PFSK-1 (cell line): ENCODE results near the gene INHBB.

Source experiments
- POLR2AphosphoS5 ChIP-seq: IDR thresholded peaks from 2 replicates; pipeline ENCODE4 v1.6.1; 2012; ENCODE audit warnings: low read depth, mild to moderate bottlenecking, control low read depth, low read length, moderate library complexity
- TAF1 ChIP-seq: IDR thresholded peaks from 2 replicates; pipeline ENCODE4 v1.6.1; 2012; ENCODE audit warnings: low read length, control low read depth, borderline replicate concordance; ENCODE audit not compliant: insufficient read depth
- TF ChIP-seq, protein P1 (sequence below), 2 experiments: IDR thresholded peaks; 2 replicates each; pipeline versions ENCODE4 v1.6.1 to v1.8.0; 2011 to 2012; ENCODE audit warnings: low read depth in 2 of 2, low read length in 2 of 2, control low read depth in 1 of 2, inconsistent platforms in 1 of 2, mild to moderate bottlenecking in 1 of 2, moderate library complexity in 1 of 2; ENCODE audit not compliant: insufficient read depth in 1 of 2

DNA sequence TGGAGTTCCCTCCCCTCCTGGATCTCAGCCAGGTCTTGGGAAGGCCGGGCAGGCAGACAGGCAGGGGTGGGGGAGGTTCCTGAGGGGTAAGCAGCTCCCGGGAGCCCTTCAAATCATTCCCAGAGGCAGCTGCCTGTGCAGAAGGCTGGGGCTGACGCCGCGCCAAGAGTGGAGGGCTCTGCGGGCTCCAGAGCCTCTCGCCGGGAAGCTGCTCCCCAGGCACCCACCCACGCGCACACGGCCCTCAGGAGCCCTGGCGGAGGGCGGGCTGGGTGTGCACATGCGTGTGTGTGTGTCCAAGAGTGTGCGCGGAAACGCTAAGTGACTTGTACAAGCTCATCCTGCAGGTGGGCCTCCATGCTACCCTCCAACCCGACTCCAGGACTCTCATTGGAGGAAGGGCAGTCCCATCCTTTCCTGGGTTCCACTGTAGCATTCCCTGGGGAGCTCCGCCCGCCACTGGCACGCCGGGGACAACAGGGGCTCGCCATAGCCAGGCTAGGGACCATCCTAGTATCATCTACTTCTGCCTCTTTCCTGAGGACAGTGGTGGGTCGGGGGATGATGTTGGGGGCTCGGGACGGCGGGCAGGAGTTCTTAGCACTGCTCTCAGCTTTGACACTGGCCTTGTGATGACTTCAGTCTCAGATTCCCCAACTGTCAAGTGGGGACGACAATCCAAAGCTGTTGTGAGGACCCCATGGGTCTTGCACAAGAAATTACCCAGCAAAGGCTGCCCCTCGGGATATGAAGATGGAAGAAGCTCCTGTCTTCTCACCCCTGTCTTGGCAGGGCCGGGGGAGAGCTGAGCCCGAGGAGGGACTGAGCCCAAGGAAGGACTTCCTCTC is 50.3 kb downstream of the INHBB start:
- no peak for TF ChIP-seq TAF1
- TF ChIP-seq, protein P1, sequence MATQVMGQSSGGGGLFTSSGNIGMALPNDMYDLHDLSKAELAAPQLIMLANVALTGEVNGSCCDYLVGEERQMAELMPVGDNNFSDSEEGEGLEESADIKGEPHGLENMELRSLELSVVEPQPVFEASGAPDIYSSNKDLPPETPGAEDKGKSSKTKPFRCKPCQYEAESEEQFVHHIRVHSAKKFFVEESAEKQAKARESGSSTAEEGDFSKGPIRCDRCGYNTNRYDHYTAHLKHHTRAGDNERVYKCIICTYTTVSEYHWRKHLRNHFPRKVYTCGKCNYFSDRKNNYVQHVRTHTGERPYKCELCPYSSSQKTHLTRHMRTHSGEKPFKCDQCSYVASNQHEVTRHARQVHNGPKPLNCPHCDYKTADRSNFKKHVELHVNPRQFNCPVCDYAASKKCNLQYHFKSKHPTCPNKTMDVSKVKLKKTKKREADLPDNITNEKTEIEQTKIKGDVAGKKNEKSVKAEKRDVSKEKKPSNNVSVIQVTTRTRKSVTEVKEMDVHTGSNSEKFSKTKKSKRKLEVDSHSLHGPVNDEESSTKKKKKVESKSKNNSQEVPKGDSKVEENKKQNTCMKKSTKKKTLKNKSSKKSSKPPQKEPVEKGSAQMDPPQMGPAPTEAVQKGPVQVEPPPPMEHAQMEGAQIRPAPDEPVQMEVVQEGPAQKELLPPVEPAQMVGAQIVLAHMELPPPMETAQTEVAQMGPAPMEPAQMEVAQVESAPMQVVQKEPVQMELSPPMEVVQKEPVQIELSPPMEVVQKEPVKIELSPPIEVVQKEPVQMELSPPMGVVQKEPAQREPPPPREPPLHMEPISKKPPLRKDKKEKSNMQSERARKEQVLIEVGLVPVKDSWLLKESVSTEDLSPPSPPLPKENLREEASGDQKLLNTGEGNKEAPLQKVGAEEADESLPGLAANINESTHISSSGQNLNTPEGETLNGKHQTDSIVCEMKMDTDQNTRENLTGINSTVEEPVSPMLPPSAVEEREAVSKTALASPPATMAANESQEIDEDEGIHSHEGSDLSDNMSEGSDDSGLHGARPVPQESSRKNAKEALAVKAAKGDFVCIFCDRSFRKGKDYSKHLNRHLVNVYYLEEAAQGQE (IDR thresholded peaks at IDR 0.05; ENCODE audit: insufficient read depth in 1 of 2, low read depth in 2 of 2, low read length in 2 of 2) = no peak
- TF ChIP-seq POLR2AphosphoS5 = no peak
